Lung (tissue), 12 donors: ENCODE data around the gene SLC26A1. TPM values are rescaled to one million over a fixed set of nuclear protein-coding genes. Genes with fewer than 3 reads are reported as not detected.

Source experiments
- ATAC-seq: fragments of 200-7000 bp; cut with Tn5 transposase; one replicate; pipeline ENCODE4 v1.9.1; 2020; ENCODE audit warnings: moderate number of reproducible peaks; ENCODE audit not compliant: insufficient read depth, low FRiP score
- DNase-seq, 3 donors: peaks; one replicate each; pipeline ENCODE4 v3.0.0-alpha.2; 2013 to 2017
- H3K27ac ChIP-seq, 2 donors: one replicate each; pipeline ENCODE4 v1.5.1; 2013; ENCODE audit warnings: mild to moderate bottlenecking in 2 of 2, moderate library complexity in 2 of 2, control low read depth in 1 of 2, inconsistent platforms in 1 of 2, low read depth in 1 of 2, low read length in 1 of 2
- H3K27me3 ChIP-seq, 3 donors: one replicate each; pipeline ENCODE4 v1.5.1; 2013; ENCODE audit warnings: low read length in 2 of 3; ENCODE audit not compliant: control insufficient read depth in 3 of 3, insufficient read depth in 3 of 3
- H3K36me3 ChIP-seq, 4 donors: one replicate each; pipeline ENCODE4 v1.5.1; 2013; ENCODE audit warnings: low read length in 4 of 4, mild to moderate bottlenecking in 1 of 4, moderate library complexity in 1 of 4; ENCODE audit not compliant: control insufficient read depth in 4 of 4, insufficient read depth in 4 of 4
- H3K4me1 ChIP-seq, 5 donors: one replicate each; pipeline ENCODE4 v1.5.1; 2013; ENCODE audit warnings: low read length in 5 of 5, mild to moderate bottlenecking in 2 of 5, moderate library complexity in 1 of 5; ENCODE audit not compliant: control insufficient read depth in 5 of 5, insufficient read depth in 5 of 5
- H3K4me3 ChIP-seq: one replicate; pipeline ENCODE4 v1.5.1; 2013; ENCODE audit warnings: mild to moderate bottlenecking, control low read depth, moderate library complexity
- H3K9ac ChIP-seq, 2 donors: one replicate each; pipeline ENCODE4 v1.5.1; 2013; ENCODE audit warnings: low read length in 2 of 2, control low read depth in 1 of 2; ENCODE audit not compliant: insufficient read depth in 1 of 2
- H3K9me3 ChIP-seq, 4 donors: one replicate each; pipeline ENCODE4 v1.5.1; 2013; ENCODE audit warnings: low read length in 3 of 4, mild to moderate bottlenecking in 1 of 4, moderate library complexity in 1 of 4; ENCODE audit not compliant: control insufficient read depth in 4 of 4, insufficient read depth in 3 of 4
- CTCF ChIP-seq: IDR thresholded peaks from 2 replicates; pipeline ENCODE4 v1.5.1; 2012; ENCODE audit warnings: mild to moderate bottlenecking; ENCODE audit errors: control extremely low read depth, extremely low read depth
- WGBS, 2 donors: extraction: QIAGEN DNeasy Blood & Tissue Kit; methylation state at CpG; one replicate each; pipeline ENCODE4 v1.1.7; 2013; 5-methylcytosine and 5-hydroxymethylcytosine counted together
- polyA plus RNA-seq, 2 donors: library from polyadenylated mRNA; stranded (reverse); fragments of 200-250 nt; gene quantifications; one replicate each; pipeline ENCODE4 v1.2.1, GENCODE V29; 2013
- total RNA-seq, 2 donors: library from RNA; depleted of rRNA in 1 of 2; stranded (reverse); fragments of >200 nt in 1 of 2; gene quantifications; one replicate each; pipeline ENCODE4 v1.2.1, GENCODE V29; 2014 to 2021
- donor health status: control.
- donor health status: control.
- donor health status: Bipolar disorder and iron deficiency.
- donor health status: healthy.
- donor health status: DM: yes; HTN: yes; CAD: no.

Gene SLC26A1
- total and polyA plus RNA-seq, 4 donors: 0.20 to 0.83 (median 0.50) TPM

DNA sequence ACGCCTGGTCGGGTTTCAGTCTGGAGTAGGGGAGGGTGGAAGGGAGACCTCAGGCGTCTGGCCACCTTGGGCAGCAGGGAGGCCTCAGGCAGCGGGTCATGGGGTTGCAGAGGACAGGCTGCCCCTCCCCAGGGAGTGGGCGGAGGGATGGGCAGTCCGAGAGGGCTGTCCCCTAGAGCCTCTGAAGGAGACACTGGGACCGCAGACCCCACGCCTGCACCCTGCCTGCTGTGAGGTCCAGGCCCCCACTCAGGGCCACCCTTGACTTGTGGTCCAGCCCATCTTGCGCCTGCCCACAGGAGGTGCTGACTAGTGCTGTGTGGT, 34.7 kb upstream of the SLC26A1 start:
- Histone ChIP-seq H3K9ac (no peak overlapping the region), H3K27me3 (no peaks in the 10 kb centered on the region), H3K9me3 (peaks cover 0 to 5% (median 0%) of the 10 kb centered on the region in 4 donors), H3K36me3 (peaks cover 0 to 18% (median 12%) of the 10 kb centered on the region in 4 donors), H3K4me3 (no peak overlapping the region), H3K4me1 (peaks cover 0 to 18% (median 3%) of the 10 kb centered on the region in 5 donors), H3K27ac (no peak overlapping the region)
- DNase-seq: peak; percentile 52 to 60 (median 53)
- WGBS, 2 donors: 56 to 75% methylated on average over 9 of the region's 9 CpGs
- ATAC-seq: no peak
- no peak for TF ChIP-seq CTCF

- WGBS, 2 donors: 66 to 72% methylated on average over 24 to 26 of the region's 26 CpGs
- peaks cover 0 to 18% (median 12%) of the 10 kb centered on the region in 4 donors for H3K36me3 ChIP-seq
- no peak for DNase-seq
- no peak for ATAC-seq
- H3K27me3 ChIP-seq: no peaks in the 10 kb centered on the region
- H3K4me3 ChIP-seq: no peak overlapping the region
- H3K9me3 ChIP-seq: peaks cover 0 to 5% (median 0%) of the 10 kb centered on the region in 4 donors
- no peak for TF ChIP-seq CTCF
- no peak overlapping the region for H3K9ac ChIP-seq
- H3K4me1 ChIP-seq: peaks cover 0 to 13% (median 3%) of the 10 kb centered on the region in 5 donors
- no peak overlapping the region for H3K27ac ChIP-seq
Measured at GRCh38 chr4:1027219-1027914, 34.2 kb upstream of the SLC26A1 start.

- ATAC-seq (no peak), DNase-seq (no peak)
- H3K4me1 ChIP-seq: peaks cover 0 to 13% (median 3%) of the 10 kb centered on the region in 5 donors
- H3K27me3 ChIP-seq: no peaks in the 10 kb centered on the region
- WGBS, 2 donors: 44 to 62% methylated on average over 17 of the region's 17 CpGs
- no peak for TF ChIP-seq CTCF
- no peak overlapping the region for H3K4me3 ChIP-seq
- peaks cover 0 to 18% (median 12%) of the 10 kb centered on the region in 4 donors for H3K36me3 ChIP-seq
- H3K9ac ChIP-seq: no peak overlapping the region
- H3K9me3 ChIP-seq: peaks cover 0 to 5% (median 0%) of the 10 kb centered on the region in 4 donors
- H3K27ac ChIP-seq: no peak overlapping the region
Measured at GRCh38 chr4:1026115-1026514, 32.9 kb upstream of the SLC26A1 start.
